Left renal cortex interstitium (tissue), 4 donors: ENCODE data around the gene CMKLR1. TPM values are rescaled to one million over a fixed set of nuclear protein-coding genes. Genes with fewer than 3 reads are reported as not detected.

Source experiments
- DNase-seq, 4 donors: peaks; one replicate each; pipeline ENCODE4 v3.0.0-alpha.2; 2013; ENCODE audit warnings: low read depth in 4 of 4, low spot score in 2 of 4, missing footprints in 1 of 4
- polyA plus RNA-seq, 4 donors: library from polyadenylated mRNA; unstranded; fragments of 120-200 nt; gene quantifications; one replicate each; pipeline ENCODE4 v1.2.1, GENCODE V29; 2013; ENCODE audit not compliant: insufficient read length in 4 of 4

The CMKLR1 gene
- polyA plus RNA-seq, 4 donors: 3.6 to 4.9 (median 4.5) TPM

DNA sequence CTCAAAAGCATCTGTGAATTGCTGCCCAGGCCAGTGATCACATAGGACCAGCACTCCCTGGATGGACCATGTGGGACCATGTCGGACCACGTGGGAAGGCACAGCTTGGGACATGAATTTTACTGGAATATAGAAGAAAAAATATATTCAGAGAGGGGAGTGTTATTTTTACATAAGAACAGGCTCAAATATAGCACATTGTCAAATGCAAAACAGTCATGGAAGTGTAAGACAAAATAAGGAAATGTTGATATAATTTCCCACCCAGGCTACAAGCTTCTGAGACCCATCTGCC, 68.3 kb downstream of the CMKLR1 start:
- DNase-seq: no peak

DNA sequence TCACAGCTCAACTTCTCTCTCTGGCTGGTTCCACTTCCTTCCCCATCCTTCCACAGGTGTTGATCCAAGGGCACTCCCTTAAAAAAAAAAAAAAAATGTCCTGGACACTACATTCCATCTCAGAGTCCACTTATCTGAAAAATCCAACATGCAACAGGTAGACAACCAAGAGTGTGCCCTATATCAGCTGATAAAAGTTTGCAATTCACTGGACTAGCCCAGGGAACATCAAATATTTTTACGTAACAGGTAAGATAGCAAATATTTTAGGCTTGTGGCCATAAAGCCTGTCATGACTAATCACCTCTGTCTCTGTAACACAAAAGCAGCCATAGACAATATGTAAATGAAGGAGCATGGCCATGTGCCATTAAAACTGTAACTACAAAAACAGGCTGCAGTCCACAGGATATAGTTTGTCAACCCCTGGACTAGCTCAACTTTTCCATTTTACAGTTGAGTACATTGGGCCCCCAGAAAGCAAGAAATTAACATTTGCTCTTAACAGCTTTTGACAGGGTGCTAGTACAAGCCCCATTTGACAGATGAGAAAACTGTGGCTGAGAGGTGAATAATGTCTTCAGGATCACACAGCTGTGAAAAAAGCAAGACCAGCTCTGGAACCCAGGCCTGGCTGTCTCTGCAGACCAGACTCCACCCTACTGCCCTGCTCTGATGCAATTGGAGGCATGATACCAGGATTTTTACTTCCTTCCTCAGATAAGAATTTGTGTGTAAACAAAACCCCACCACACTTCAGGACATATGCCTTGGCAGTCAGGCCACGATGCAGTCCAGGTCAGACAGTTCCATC, 68.9 kb downstream of the CMKLR1 start:
- DNase-seq: no peak

DNA sequence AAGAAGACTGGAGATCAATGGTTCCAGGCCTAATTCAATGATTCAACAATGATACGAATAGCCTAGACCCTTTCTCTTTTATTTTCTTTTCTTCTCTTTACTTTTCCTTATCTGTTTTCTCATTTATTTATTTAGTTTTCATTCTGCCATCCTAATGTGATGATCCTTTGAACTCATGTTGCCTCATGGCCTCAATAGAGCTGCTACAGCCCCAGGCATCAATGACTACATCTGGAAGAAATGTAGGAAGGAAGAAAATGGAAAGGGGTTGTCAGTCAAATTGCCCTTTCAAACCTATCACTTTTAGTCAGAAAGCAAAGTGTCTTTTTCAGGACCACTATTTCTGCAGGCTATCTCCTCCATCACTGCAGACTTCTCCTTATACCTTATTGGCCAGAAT, 69.9 kb downstream of the CMKLR1 start:
- DNase-seq: no peak

DNA sequence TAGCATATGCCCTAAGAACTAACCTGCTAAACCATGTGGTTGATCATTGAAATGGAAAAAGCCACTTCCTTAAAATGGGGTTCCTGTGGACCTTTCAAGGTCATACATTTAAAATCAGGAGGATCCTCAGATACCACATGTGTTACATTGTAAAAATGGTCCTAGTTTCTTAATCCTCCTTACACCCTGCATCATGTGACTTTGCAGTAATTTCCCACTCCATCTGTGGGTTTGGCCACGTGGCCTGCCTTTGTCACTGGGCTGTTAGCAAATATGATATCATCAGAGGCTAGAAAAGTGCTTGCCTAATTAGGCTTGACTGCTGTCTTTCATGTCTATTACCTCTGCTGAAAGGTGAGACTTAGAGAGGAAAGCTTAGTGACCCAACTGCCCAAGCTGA, 70.7 kb downstream of the CMKLR1 start:
- no peak for DNase-seq

DNA sequence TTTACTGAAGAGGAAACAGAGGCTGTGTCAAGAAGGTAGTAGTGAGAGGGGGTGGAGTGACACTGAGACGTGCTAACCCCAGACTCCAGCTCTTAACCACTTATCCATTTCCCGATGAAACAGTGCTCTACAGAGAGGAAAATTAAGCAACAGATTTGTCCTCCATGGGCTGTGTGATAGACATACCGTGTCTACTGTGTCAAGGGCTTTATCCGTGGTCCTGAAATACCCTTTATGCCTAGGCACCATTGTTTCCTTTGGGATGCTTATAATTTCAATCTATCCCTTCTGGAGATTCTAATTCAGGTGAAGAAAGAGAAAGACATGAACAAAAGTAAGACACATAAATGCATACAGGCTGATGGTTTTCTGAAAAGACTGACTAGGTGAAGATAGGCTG, 71.7 kb downstream of the CMKLR1 start:
- DNase-seq: no peak

DNA sequence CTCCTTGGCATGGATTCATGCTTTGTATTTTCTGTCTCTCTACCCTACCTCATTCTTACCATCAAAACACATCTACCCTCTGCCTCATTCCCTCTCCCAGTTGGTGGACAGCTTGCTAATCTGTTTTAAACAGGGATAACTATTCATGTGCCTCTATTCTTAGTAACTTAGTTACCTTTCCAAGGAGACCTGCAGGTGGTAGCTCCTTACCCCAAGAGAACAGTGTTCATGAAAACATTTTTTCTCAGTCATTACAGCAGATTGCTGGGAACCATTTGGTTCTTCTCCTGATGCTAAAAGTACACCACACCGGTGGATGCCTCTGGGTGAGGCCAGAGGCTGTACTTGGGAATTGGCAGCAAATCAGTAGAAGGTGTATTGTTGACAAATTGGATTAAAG, 73.0 kb downstream of the CMKLR1 start:
- DNase-seq: no peak

DNA sequence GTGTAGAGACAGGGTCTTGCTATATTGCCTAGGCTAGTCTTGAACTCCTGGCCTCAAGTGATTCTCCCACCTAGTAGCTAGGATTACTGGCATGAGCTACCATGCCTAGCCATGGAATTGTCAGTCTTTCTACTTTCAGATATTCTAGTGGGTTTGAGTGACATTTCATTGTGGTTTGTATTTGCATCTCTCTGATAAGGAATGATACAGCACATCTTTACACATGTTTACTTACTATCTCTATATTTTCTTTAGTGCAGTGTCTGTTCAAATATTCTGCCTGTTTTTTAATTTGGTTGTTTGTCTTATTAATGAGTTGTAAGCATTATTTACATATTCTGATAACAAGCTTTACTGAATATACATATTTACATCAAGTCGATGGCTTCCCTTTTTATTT, 73.6 kb downstream of the CMKLR1 start:
- DNase-seq: no peak

DNA sequence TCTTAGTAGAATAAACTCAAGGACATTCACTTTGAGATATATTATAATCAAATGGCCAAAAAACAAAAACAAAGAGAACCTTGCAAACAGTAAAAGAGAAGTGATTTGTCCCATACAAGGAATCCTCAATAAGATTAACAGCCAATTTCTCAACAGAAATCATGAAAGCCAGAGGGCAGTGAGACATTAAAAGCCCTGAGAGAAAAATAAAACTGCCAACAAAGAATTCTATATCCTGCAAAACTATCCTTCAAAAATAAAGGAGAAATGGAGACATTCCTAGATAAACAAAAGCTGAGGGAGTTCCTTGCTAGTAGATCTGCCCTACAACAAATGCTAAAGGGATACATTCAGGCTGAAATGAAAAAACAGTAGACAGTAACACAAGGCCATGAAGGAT, 78.1 kb downstream of the CMKLR1 start:
- no peak for DNase-seq

DNA sequence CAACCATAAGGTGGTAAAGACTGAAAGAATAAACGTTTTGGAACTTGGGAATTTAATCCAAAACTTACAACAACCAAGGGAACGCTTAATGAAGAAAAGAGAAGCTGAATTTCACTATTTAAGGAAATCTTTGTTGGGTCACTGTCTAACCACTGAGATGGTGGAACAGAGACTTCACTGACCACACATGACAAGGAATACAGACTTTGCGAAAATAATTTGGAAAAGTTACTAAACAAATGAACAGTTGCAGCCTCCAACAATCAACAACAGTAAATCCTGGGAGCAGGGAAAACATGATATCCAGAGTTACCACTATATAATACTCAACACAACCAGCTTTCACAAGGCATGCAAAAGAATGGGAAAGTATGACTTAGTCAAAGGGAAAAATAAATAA, 79.1 kb downstream of the CMKLR1 start:
- DNase-seq: no peak

DNA sequence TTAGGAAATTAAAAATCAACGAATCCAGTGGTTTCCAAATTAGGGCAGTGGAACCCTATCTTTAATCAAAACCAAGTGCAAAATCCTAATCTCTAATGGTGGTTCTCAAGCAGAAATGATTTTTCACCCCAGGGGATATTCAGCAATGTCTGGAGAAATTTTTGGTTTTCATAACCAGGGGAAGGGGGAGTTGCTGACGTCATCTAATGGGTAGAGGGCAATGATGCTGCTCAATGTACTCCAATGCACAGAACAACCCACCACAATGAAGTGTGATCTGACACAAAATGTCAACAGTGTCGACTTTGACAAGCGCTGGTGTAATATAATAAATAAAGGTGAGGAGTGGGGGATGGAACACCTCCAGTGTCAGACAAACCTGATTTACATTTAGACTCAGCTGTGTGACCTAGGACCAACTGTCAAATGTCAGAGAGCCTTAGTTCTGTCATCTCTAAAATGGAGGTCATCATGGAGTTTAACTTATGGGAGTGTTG, 81.5 kb downstream of the CMKLR1 start:
- no peak for DNase-seq

DNA sequence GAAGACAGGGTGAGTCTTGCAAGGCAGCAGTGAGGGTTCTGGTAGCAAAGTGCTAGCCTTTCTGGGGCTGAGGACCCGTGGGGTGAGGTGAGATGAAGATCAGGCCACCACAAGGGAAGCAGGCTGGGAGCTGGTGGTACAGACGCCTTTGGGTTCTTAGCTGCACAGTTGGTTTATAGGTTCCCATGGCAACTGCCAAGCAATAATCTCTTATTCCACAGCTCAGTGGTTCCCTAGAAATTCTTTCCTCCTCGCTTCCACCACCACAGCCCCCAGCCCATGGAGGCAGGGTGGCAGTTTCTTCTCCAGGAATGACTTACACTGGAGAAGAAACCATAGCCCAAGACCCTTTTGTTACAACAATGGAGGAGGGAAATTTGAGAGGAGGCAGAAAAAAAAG, 82.1 kb downstream of the CMKLR1 start:
- no peak for DNase-seq

DNA sequence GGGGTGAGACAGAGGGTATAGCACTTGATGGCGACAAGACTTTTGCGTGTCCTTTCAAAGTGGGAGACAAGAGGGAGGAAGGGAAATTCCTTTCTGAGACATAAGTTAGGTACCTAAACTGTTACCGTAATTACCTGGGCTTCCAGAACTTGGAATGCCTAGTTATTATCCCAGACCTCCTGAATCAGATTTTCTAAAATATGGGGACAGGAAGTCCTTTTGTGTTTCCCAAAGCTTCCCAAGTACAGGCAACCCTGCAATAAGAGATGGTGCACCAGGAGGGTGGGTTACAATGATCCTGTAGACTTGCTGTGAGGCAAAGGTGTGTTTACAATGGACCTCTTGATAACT, 83.9 kb downstream of the CMKLR1 start:
- DNase-seq: no peak

DNA sequence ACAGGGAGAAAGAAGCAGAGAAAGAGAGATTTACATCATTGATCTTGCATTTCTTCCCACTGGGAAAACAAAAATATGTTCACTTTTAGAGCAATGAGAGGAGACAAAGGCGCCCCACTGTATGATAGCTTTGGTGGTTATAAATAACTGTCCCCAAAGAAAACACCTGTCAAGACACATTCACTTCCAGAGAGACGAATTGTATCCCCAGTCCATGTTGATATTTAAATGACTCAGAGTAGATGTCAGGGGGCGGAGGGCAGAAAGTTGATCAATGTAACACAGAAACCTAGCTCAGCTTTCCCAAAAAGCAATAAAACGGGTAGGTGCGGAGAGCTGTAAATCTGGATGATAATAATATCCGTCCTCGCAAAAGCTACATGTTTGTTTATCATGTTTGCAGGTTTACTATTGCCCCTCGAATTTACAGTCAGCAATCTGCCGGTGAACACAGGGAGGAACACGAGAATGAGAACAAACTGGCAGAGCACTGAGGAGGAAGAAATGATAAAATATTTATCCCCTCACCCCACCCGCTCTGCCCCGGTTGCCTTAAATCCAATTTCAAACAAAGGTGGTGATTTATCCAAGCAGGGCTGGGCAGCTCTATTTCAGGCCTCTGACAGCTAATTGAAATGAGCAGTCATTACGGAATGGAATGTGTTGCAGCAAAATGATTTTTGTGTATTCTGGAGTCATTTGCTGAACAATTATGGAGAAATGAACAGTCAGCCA, 84.4 kb downstream of the CMKLR1 start:
- DNase-seq: no peak

DNA sequence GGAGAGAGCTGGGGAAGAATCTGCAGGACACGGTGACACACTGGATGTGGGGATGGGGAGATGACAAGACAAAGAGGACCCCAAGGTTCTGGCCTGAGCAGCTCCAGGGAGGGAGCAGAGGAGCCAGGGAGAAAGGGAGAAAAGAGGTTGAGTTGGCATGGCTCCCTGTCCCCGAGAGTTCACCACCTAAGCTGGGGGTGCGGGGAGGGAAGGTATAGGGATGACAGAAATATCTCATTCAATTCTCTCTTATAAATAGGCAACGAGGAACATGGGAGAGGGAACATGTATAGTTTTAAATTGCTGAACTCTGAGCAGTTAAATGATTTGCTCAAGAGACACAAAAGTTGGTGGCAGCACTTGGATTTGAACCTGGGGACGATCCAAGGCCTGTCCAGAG, 85.1 kb downstream of the CMKLR1 start:
- DNase-seq: no peak

DNA sequence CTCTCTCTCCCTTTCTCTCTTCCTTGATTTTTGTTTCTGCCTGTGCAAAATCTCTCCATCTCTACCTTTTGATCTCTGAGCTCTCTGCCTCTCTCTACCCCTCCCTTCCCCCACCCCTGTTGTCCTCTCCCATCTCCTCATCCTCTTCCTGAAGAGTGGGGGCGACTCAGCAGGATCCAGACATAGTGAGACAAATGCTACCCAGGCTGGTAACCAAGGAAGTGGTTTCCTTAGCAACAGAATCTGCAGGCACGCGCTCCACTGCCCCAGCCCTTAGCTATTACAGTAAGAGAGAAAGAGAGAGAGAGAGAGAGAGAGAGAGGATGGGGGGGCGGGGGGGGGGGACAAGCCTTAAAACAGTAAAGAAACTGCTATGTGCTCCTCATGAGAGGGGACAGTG, 85.6 kb downstream of the CMKLR1 start:
- DNase-seq: no peak

DNA sequence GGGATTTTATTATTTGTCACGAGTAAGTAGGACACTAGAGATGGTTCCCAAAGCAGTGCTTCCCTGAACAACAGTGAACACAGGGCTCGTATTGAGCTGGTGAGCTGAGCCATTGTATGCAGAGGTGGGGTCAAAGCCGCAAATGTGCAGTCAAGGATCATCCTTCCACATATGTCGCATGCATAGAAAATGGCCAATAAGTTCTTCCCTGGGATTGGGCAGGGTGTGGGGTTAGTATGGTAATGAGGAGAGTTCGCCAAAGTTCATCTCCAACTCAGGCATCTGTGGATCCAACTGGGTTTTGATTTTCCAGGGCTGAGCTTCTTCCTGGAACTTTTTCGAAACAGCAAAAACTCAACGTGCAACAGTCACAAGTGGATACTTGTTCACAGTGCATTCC, 86.6 kb downstream of the CMKLR1 start:
- DNase-seq: no peak

DNA sequence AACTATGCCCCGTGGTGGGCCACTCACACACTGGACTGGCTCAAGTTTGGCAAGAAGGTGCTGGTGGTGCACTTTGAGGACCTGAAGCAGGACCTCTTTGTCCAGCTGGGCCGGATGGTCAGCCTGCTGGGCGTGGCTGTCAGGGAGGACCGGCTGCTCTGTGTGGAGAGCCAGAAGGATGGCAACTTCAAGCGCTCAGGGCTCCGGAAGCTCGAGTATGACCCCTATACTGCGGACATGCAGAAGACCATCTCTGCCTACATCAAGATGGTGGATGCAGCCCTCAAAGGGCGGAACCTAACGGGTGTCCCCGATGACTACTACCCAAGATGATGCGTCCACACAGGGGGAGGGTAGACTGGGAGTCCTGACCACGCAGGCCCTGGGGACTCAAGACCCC, 91.1 kb downstream of the CMKLR1 start:
- no peak for DNase-seq

DNA sequence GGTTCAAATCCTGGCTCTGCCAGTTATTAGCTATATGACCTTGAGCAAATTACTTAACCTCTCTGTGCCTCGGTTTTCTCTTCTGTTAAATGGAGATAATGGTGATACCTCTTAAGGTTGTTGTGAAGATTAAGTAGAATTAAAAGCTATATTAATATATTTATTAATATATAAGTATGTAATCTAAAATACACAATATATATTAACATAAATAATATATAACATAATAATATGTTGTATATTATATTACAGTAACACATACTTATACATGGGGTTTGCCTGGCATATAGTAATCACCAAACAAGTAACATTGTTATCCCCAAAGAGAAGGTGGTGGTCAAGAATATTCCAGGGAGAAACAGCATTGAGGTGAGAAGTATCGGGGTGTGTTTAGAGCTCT, 92.0 kb downstream of the CMKLR1 start:
- DNase-seq: no peak

DNA sequence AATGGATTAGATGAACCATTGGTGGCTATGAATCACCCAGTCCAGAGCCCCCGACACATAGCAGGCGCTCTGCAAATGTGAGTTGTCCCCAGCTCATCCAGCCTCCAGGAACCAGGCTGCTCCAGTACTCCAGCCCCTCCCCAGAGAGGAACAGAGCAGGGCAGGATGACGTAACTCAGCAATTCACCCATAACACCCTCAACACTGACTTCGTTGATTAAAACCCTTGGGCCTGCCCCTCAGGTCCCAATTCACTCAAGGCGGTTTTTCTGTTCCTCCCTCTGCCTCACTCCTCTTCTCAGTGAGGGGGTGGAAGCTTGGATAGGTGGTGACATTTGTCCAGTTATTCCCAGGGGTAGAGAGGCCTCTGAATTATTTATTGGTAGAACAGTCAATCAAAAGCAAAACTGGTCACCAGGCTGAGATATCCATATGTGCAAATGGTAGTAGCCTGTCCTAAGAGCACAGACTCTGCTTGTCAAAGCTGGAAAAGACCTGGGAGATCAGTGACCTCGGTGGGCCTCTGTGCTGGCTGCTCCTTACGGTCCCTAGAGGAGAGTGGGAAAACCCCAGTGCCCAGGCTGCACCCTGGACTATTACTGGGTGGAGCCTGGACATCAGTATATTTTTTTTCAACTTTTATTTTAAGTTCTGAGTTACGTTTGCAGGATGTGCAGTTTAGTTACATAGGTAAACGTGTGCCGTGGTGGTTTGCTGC, 97.0 kb downstream of the CMKLR1 start:
- no peak for DNase-seq

DNA sequence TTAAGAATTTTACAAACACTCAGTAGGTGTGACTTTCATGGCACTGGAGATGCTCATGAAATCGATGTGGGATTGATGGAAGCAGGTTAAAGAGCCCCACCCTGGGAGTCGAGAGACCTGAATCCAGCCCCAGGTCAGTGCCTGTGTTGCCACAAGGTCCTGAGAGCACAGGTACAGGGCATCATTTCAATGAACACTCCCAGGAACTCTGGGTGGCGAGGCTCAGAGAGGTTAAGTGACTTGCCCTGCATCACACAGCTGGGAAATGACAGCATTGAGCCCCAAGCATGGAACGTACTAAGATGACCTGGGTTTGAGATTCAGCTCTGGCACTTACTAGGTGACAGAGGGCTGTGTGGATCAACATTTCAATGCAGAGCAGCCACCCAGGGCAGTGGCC, 98.2 kb downstream of the CMKLR1 start:
- no peak for DNase-seq

DNA sequence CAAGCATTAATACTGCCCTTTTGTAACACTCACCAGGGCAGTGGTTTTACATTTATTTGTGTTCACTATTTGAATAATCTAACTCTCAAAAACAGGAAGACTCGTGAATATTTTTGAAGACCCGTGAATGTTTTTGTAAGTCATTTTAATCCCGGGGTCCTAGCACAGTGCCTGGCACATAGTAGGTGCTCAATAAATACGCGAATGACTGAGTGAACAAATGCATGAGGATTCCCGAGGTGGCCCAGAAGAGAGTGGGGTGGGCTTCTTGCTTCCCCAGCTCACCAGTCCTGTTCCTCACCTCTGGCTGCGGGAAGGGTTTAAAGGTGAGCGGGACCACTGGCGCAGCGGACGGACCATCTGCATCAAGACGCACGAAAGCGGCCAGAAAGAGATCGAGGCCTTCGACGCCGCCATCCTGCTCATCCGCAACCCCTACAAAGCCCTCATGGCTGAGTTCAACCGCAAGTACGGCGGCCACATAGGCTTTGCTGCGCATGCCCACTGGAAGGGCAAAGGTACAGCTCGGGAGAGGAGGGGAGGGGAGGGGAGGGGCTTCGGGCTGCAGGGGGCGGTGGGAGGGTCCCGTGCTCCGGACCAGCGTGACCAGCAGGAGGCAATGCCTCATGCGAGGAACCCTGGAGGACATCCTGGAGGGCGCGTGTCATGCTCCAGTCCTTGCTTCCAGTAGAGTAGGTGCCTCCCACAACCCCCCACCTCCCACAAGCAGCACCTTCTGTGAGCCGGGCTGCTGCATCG, 98.9 kb downstream of the CMKLR1 start:
- DNase-seq: no peak
